ENCODE data around the gene KAZN. TPM values are rescaled to one million over a fixed set of nuclear protein-coding genes. Genes with fewer than 3 reads are reported as not detected.
A peak's percentile ranks its signal among the peaks of the same experiment; 100 is the strongest.

Gene KAZN
- total RNA-seq, 1 experiment from 2014 or later, result 2.4 TPM

DNA sequence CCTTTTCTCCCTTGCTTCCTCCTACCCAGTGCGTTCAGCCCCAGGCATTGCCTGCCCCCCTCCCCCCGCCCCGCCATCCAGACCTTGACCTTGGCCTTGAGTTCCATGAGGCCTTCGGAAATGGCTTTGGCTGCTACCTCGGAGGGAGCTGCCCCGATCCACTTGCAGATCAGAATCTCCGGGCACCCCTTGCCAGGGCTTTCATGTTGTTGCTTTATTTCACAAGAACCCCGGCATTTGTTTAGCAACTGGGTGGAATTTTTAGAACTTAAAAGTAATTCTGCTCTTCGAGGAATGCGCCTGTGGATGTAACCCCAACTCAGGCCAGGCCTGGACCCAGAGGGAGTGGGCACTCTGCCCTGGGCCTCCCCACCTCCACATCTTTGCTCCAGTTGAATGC, 401.0 kb downstream of the KAZN start:
- Mint-ChIP-seq H3K4me3 (ENCODE audit: unreplicated experiment) (no peak overlapping the region), H3K4me1 (ENCODE audit: low read depth, unreplicated experiment) (no peaks in the 10 kb centered on the region), H3K9me3 (ENCODE audit: unreplicated experiment) (no peaks in the 10 kb centered on the region), H3K27me3 (ENCODE audit: insufficient read depth, unreplicated experiment) (no peaks in the 10 kb centered on the region), H3K27ac (ENCODE audit: unreplicated experiment) (no peak overlapping the region), H3K36me3 (ENCODE audit: insufficient read depth, unreplicated experiment) (no peaks in the 10 kb centered on the region)
- DNase-seq, result no peak
- Histone ChIP-seq H3K27me3 (replicated peaks; ENCODE audit: control insufficient read depth, insufficient read depth, low read length) (no peaks in the 10 kb centered on the region), H3K9me3 (no peaks in the 10 kb centered on the region), H3K4me3 (ENCODE audit: low read depth, low read length) (no peak overlapping the region), H3K4me1 (no peaks in the 10 kb centered on the region), H3K36me3 (ENCODE audit: control insufficient read depth, insufficient read depth, low read length) (no peaks in the 10 kb centered on the region)
- BruUV-seq (replicated peaks), result no TSS peak
- intact Hi-C loops (cut with micrococcal nuclease; ENCODE audit: unreplicated experiment), result no loop called here
- ChIA-PET POLR2A (no interaction called here), CTCF (no interaction called here)
- TF ChIP-seq, protein P1, sequence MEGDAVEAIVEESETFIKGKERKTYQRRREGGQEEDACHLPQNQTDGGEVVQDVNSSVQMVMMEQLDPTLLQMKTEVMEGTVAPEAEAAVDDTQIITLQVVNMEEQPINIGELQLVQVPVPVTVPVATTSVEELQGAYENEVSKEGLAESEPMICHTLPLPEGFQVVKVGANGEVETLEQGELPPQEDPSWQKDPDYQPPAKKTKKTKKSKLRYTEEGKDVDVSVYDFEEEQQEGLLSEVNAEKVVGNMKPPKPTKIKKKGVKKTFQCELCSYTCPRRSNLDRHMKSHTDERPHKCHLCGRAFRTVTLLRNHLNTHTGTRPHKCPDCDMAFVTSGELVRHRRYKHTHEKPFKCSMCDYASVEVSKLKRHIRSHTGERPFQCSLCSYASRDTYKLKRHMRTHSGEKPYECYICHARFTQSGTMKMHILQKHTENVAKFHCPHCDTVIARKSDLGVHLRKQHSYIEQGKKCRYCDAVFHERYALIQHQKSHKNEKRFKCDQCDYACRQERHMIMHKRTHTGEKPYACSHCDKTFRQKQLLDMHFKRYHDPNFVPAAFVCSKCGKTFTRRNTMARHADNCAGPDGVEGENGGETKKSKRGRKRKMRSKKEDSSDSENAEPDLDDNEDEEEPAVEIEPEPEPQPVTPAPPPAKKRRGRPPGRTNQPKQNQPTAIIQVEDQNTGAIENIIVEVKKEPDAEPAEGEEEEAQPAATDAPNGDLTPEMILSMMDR (IDR thresholded peaks at IDR 0.05; ENCODE audit: insufficient read depth in 1 of 2, low read depth in 1 of 2, low read length in 1 of 2, severe bottlenecking in 1 of 2, unreplicated experiment in 1 of 2), result no peak

DNA sequence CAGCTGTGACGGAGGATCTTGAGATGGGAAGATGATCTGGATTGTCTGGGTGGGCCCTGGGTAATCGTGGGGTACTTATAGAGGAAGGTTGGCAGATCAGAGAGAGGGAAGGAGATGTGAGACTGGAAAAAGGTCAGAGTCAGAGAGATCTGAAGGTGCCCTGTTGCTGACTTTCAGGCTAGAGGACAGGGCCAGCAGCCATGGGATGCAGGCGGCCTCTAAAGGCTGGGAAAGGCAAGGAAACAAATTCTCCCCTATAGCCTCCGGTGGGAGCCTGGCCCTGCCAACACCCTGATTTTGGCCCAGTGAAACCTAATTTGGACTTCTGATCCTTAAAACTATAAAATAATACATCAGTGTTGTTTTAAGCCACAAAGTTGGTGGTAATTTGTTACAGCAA, 401.5 kb downstream of the KAZN start:
- H3K4me1 Mint-ChIP-seq (ENCODE audit: low read depth, unreplicated experiment), result no peaks in the 10 kb centered on the region
- intact Hi-C loops (cut with micrococcal nuclease; ENCODE audit: unreplicated experiment), result no loop called here
- H3K4me3 Mint-ChIP-seq (ENCODE audit: unreplicated experiment), result no peak overlapping the region
- H3K27ac Mint-ChIP-seq (ENCODE audit: unreplicated experiment), result no peak overlapping the region
- H3K36me3 ChIP-seq (ENCODE audit: control insufficient read depth, insufficient read depth, low read length), result no peaks in the 10 kb centered on the region
- no TSS peak for BruUV-seq (replicated peaks)
- H3K9me3 Mint-ChIP-seq (ENCODE audit: unreplicated experiment), result no peaks in the 10 kb centered on the region
- ChIA-PET POLR2A (no interaction called here), CTCF (no interaction called here)
- DNase-seq, result no peak
- no peaks in the 10 kb centered on the region for H3K4me1 ChIP-seq
- H3K9me3 ChIP-seq, result no peaks in the 10 kb centered on the region
- no peaks in the 10 kb centered on the region for H3K27me3 Mint-ChIP-seq (ENCODE audit: insufficient read depth, unreplicated experiment)
- no peaks in the 10 kb centered on the region for H3K27me3 ChIP-seq (replicated peaks; ENCODE audit: control insufficient read depth, insufficient read depth, low read length)
- TF ChIP-seq, protein P1 (IDR thresholded peaks at IDR 0.05; ENCODE audit: insufficient read depth in 1 of 2, low read depth in 1 of 2, low read length in 1 of 2, severe bottlenecking in 1 of 2, unreplicated experiment in 1 of 2), result peak in 1 of 2 experiments; percentile 3
- no peak overlapping the region for H3K4me3 ChIP-seq (ENCODE audit: low read depth, low read length)
- no peaks in the 10 kb centered on the region for H3K36me3 Mint-ChIP-seq (ENCODE audit: insufficient read depth, unreplicated experiment)

GRCh38 chr1:15000671-15001070, 402.2 kb downstream of the KAZN start:
- ChIA-PET CTCF (no interaction called here), POLR2A (no interaction called here)
- no peak for DNase-seq
- H3K36me3 ChIP-seq (ENCODE audit: control insufficient read depth, insufficient read depth, low read length), result no peaks in the 10 kb centered on the region
- no peaks in the 10 kb centered on the region for H3K27me3 ChIP-seq (replicated peaks; ENCODE audit: control insufficient read depth, insufficient read depth, low read length)
- TF ChIP-seq, protein P1 (IDR thresholded peaks at IDR 0.05; ENCODE audit: insufficient read depth in 1 of 2, low read depth in 1 of 2, low read length in 1 of 2, severe bottlenecking in 1 of 2, unreplicated experiment in 1 of 2), result no peak
- Mint-ChIP-seq H3K36me3 (ENCODE audit: insufficient read depth, unreplicated experiment) (no peaks in the 10 kb centered on the region), H3K27ac (ENCODE audit: unreplicated experiment) (no peak overlapping the region), H3K9me3 (ENCODE audit: unreplicated experiment) (no peaks in the 10 kb centered on the region), H3K4me3 (ENCODE audit: unreplicated experiment) (no peak overlapping the region), H3K4me1 (ENCODE audit: low read depth, unreplicated experiment) (no peaks in the 10 kb centered on the region), H3K27me3 (ENCODE audit: insufficient read depth, unreplicated experiment) (no peaks in the 10 kb centered on the region)
- H3K9me3 ChIP-seq, result no peaks in the 10 kb centered on the region
- H3K4me1 ChIP-seq, result no peaks in the 10 kb centered on the region
- intact Hi-C loops (cut with micrococcal nuclease; ENCODE audit: unreplicated experiment), result no loop called here
- no TSS peak for BruUV-seq (replicated peaks)
- H3K4me3 ChIP-seq (ENCODE audit: low read depth, low read length), result no peak overlapping the region

Data from Caco-2 (cell line).